ENCODE measurements around the gene TIMM8A. TPM values are rescaled to one million over a fixed set of nuclear protein-coding genes. Genes with fewer than 3 reads are reported as not detected.

The TIMM8A gene
- total and polyA plus RNA-seq, 2 experiments from 2014 or later: 3.6 to 14.2 TPM

GRCh38 chrX:101385026-101385684 lies 36.6 kb upstream of the TIMM8A start:
- Histone ChIP-seq H3K27ac (no peak overlapping the region), H3K9me3 (ENCODE audit: low read depth) (no peaks in the 10 kb centered on the region), H3K27me3 (no peaks in the 10 kb centered on the region), H3K4me1 (ENCODE audit: low read depth) (no peaks in the 10 kb centered on the region), H3K4me3 (no peak overlapping the region), H3K36me3 (no peaks in the 10 kb centered on the region)
- DNase-seq (ENCODE audit: low read depth in 1 of 2, low spot score in 1 of 2): no peak
- no peak for TF ChIP-seq CTCF (IDR thresholded peaks at IDR 0.05; ENCODE audit: low read depth, low read length)

GRCh38 chrX:101383679-101384205 lies 35.2 kb upstream of the TIMM8A start:
- Histone ChIP-seq H3K36me3 (no peaks in the 10 kb centered on the region), H3K27ac (no peak overlapping the region), H3K4me3 (no peak overlapping the region), H3K27me3 (no peaks in the 10 kb centered on the region), H3K9me3 (ENCODE audit: low read depth) (no peaks in the 10 kb centered on the region), H3K4me1 (ENCODE audit: low read depth) (no peaks in the 10 kb centered on the region)
- DNase-seq (ENCODE audit: low read depth in 1 of 2, low spot score in 1 of 2): no peak
- TF ChIP-seq CTCF (IDR thresholded peaks at IDR 0.05; ENCODE audit: low read depth, low read length): no peak

DNA sequence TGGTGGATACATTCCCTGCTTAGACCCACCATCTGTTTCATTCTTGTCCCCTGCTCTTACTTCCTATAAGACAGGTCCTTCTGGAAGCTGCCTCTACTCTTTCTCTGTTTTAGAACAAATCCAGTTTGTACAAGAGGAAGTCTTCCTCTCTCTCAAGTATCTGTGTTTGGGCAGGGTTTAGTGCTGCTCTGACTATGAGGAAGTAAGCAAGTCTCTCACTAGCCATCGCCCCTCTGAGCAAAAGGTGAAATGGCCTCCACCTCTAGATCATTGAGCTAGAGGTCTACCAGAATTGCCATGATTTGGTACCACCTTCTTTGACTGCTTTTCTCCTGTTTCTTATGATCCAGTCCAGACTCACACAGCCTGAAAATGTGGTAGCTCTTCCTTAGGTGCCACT lies 29.0 kb upstream of the TIMM8A start:
- H3K9me3 ChIP-seq (ENCODE audit: low read depth): no peaks in the 10 kb centered on the region
- no peaks in the 10 kb centered on the region for H3K36me3 ChIP-seq
- TF ChIP-seq CTCF (IDR thresholded peaks at IDR 0.05; ENCODE audit: low read depth, low read length): no peak
- no peaks in the 10 kb centered on the region for H3K4me1 ChIP-seq (ENCODE audit: low read depth)
- no peak overlapping the region for H3K27ac ChIP-seq
- DNase-seq (ENCODE audit: low read depth in 1 of 2, low spot score in 1 of 2): no peak
- H3K4me3 ChIP-seq: no peak overlapping the region
- H3K27me3 ChIP-seq: no peaks in the 10 kb centered on the region

DNA sequence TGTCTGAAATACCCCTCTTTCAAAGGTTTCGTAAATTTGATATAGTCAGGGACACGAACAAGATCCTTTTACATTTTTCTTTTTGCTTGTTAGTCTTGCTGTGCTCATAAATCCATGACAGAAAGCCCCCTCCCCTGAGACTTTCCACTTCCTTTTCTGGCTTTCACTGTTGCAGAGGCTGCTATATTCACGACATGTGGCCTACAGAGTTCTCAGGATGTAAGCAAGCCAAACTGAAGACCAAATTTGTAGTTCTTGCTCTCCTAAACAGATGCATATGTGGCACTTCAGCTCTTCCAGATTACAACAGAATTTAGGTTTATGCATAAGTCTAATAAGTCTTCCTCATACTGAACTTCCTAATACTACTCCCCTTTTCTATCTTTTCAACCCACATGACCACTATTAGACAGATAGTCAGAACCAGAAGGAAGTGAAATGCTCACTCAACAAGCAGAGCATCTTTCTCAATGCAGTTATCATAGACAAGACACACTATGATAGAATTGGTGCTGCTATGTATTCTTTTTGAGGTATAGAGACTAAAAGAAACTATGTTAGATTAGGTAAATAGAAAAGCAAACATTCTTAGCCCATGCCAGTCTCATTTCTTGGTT lies 22.5 kb upstream of the TIMM8A start:
- no peak for TF ChIP-seq CTCF (IDR thresholded peaks at IDR 0.05; ENCODE audit: low read depth, low read length)

GRCh38 chrX:101369687-101370086 lies 21.1 kb upstream of the TIMM8A start:
- no peaks in the 10 kb centered on the region for H3K9me3 ChIP-seq (ENCODE audit: low read depth)
- no peaks in the 10 kb centered on the region for H3K27me3 ChIP-seq
- DNase-seq (ENCODE audit: low read depth in 1 of 2, low spot score in 1 of 2): no peak
- H3K4me1 ChIP-seq (ENCODE audit: low read depth): no peaks in the 10 kb centered on the region
- no peak for TF ChIP-seq CTCF (IDR thresholded peaks at IDR 0.05; ENCODE audit: low read depth, low read length)
- no peak overlapping the region for H3K4me3 ChIP-seq
- H3K27ac ChIP-seq: no peak overlapping the region
- no peaks in the 10 kb centered on the region for H3K36me3 ChIP-seq

More for the DNA sequence above, 22.5 kb upstream of the TIMM8A start:
- Histone ChIP-seq H3K27me3 (no peaks in the 10 kb centered on the region), H3K9me3 (ENCODE audit: low read depth) (no peaks in the 10 kb centered on the region), H3K4me1 (ENCODE audit: low read depth) (no peaks in the 10 kb centered on the region), H3K36me3 (no peaks in the 10 kb centered on the region), H3K4me3 (no peak overlapping the region), H3K27ac (no peak overlapping the region)
- DNase-seq (ENCODE audit: low read depth in 1 of 2, low spot score in 1 of 2): no peak
